ENCODE measurements around the gene MSLN.
A peak's percentile ranks its signal among the peaks of the same experiment; 100 is the strongest.
"Not testable (repeated sequence)": the region's sequence is repeated elsewhere in the genome, so short reads cannot be mapped to it uniquely, and the experiment has no call there.

The MSLN gene

GRCh38 chr16:760545-761343 is at the start of gene MSLN:
TSS of gene MSLN (plus strand) at chr16:760734. CDS start at chr16:762681, 1,947 bp downstream.
- no peak for DNase-seq (ENCODE audit: low read depth)
- TF ChIP-seq CTCF (IDR thresholded peaks at IDR 0.05; ENCODE audit: control insufficient read depth, insufficient read depth, low read depth, low read length, missing control alignments), result no peak
- no peak within 1 kb of the TSS for H3K4me3 ChIP-seq (ENCODE audit: control insufficient read depth, low read depth, low read length)

GRCh38 chr16:711084-711483 is 49.5 kb upstream of the MSLN start:
- no peak for TF ChIP-seq CTCF (IDR thresholded peaks at IDR 0.05; ENCODE audit: control insufficient read depth, insufficient read depth, low read depth, low read length, missing control alignments)
- H3K4me3 ChIP-seq (ENCODE audit: control insufficient read depth, low read depth, low read length), result no peak overlapping the region
- no peak for DNase-seq (ENCODE audit: low read depth)

- DNase-seq (ENCODE audit: low read depth), result no peak
- H3K4me3 ChIP-seq (ENCODE audit: control insufficient read depth, low read depth, low read length), result no peak overlapping the region
- TF ChIP-seq CTCF (IDR thresholded peaks at IDR 0.05; ENCODE audit: control insufficient read depth, insufficient read depth, low read depth, low read length, missing control alignments), result peak; percentile 86
These were observed 48.8 kb upstream of the MSLN start for GRCh38 chr16:711548-712320.

GRCh38 chr16:712740-713250 is 47.7 kb upstream of the MSLN start:
- DNase-seq (ENCODE audit: low read depth), result peak; percentile 81
- peak; percentile 61 for TF ChIP-seq CTCF (IDR thresholded peaks at IDR 0.05; ENCODE audit: control insufficient read depth, insufficient read depth, low read depth, low read length, missing control alignments)
- H3K4me3 ChIP-seq (ENCODE audit: control insufficient read depth, low read depth, low read length), result not testable (repeated sequence)

- TF ChIP-seq CTCF (IDR thresholded peaks at IDR 0.05; ENCODE audit: control insufficient read depth, insufficient read depth, low read depth, low read length, missing control alignments), result no peak
- no peak for DNase-seq (ENCODE audit: low read depth)
- no peak overlapping the region for H3K4me3 ChIP-seq (ENCODE audit: control insufficient read depth, low read depth, low read length)
These were observed 46.5 kb upstream of the MSLN start for GRCh38 chr16:714079-714478.

- H3K4me3 ChIP-seq (ENCODE audit: control insufficient read depth, low read depth, low read length), result peak within 1 kb of the TSS; percentile 54
- TF ChIP-seq CTCF (IDR thresholded peaks at IDR 0.05; ENCODE audit: control insufficient read depth, insufficient read depth, low read depth, low read length, missing control alignments), result no peak
- DNase-seq (ENCODE audit: low read depth), result no peak
These were observed 45.7 kb upstream of the MSLN start, which contains the start of gene METRN for GRCh38 chr16:714558-715476. TSS of gene METRN (plus strand) at chr16:715118. CDS start at chr16:715290, 172 bp downstream.

Measured in AG09309 (cell line).